ENCODE data around the gene TLK1.

The TLK1 gene

DNA sequence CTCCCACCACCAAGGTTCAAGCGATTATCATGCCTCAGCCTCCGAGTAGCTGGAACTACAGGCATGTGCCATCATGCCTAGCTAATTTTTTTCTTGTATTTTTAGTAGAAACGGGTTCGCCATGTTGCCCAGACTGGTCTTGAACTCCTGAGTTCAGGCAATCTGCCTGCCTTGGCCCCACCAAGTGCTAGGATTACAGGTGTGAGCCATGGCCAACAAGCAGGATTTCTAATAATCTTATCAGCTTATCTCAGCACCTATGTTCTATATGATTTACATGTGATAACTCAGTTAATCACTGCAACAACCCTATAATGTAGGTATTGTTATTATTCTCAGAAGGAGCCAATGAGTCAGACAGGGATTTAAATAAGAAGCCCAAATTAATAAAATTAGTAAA is 151.3 kb downstream of the TLK1 start:
- Histone ChIP-seq H3K4me1 (no peaks in the 10 kb centered on the region), H3K36me3 (0 out of 2 replicates have a peak, but pooled peaks cover 2% of the 10 kb centered on the region), H3K9me3 (no peaks in the 10 kb centered on the region), H3K27me3 (no peaks in the 10 kb centered on the region), H3K4me3 (ENCODE audit: low read depth, low read length) (no peak overlapping the region)
- TF ChIP-seq CTCF (IDR thresholded peaks at IDR 0.05; ENCODE audit: low read depth, low read length), result no peak
- no peak for DNase-seq

DNA sequence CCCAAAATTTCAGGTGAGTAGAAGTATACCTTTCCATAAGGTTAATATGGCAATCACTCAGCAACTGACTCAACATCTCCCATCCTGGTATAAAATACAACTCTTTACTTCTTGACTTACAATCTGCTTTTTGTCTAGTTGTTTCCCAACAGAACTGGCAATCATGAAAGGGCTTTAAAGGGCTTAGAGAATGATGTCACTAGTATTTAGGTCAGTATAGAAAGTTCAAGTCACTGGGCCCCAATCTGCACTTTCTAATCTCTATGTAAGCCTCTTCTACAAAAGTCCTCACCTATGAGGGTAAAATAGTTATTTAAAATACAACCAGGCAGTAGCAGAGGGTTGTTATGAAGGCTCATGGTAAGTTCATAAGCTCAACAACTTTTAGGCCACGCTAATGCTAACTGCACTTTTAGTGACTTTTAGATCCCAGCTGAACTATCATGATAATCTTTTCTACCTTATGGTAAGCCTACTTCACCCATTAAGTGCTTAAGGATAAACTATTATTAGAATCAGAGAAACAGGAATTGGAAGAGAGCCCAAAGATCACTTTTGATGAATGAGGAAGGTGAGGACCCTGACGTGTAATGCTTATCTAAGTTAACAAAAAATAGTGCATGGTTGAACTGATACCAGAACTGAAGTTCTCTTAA is 152.0 kb downstream of the TLK1 start:
- no peak for TF ChIP-seq CTCF (IDR thresholded peaks at IDR 0.05; ENCODE audit: low read depth, low read length)
- no peaks in the 10 kb centered on the region for H3K9me3 ChIP-seq
- no peak for DNase-seq
- 0 out of 2 replicates have a peak, but pooled peaks cover 2% of the 10 kb centered on the region for H3K36me3 ChIP-seq
- no peak overlapping the region for H3K4me3 ChIP-seq (ENCODE audit: low read depth, low read length)
- no peaks in the 10 kb centered on the region for H3K27me3 ChIP-seq
- no peaks in the 10 kb centered on the region for H3K4me1 ChIP-seq

- Histone ChIP-seq H3K4me1 (no peaks in the 10 kb centered on the region), H3K9me3 (no peaks in the 10 kb centered on the region), H3K27me3 (no peaks in the 10 kb centered on the region), H3K36me3 (peaks cover 2% of the 10 kb centered on the region; the same call in 1 of the 2 replicates), H3K4me3 (ENCODE audit: low read depth, low read length) (no peak overlapping the region)
- no peak for TF ChIP-seq CTCF (IDR thresholded peaks at IDR 0.05; ENCODE audit: low read depth, low read length)
- DNase-seq, result no peak
Measured at GRCh38 chr2:171004833-171005232, 155.9 kb downstream of the TLK1 start.

DNA sequence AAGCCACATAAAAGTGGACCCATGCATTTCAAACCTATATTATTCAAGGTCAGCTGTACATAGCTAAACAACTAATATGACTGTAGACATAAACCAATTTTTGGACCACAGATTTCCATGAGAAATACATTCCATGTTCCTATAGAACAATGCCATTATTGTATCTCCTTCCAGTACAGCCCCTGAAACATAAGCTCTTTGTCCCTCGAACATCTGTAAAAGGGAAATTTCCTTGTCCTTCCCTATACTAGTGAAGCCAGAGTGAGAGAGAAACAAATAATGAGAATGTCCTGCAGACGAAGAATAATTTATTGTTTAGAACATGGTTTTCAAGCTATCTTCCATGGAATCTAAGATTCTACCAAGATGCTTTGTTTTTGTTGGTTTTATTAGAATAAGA is 156.3 kb downstream of the TLK1 start:
- Histone ChIP-seq H3K36me3 (peaks cover 2% of the 10 kb centered on the region; the same call in 1 of the 2 replicates), H3K4me1 (no peaks in the 10 kb centered on the region), H3K27me3 (no peaks in the 10 kb centered on the region), H3K4me3 (ENCODE audit: low read depth, low read length) (no peak overlapping the region), H3K9me3 (no peaks in the 10 kb centered on the region)
- TF ChIP-seq CTCF (IDR thresholded peaks at IDR 0.05; ENCODE audit: low read depth, low read length), result no peak
- DNase-seq, result no peak

DNA sequence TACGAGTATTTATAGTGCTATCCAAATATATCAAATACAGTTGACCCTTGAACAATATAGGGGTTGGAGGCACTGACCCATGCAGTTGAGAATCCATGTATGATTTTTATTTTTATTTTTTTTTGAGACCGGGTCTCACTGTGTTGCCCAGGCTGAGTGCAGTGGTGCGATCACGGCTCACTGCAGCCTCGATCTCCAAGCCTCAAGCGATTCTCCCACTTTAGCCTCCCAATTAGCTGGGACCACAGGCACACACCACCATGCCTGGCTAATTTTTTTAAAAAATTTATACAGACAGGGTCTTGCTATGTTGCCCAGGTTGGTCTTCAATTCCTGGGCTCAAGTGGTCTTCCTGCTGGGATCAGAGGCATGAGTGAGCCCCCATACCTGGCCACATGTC is 161.0 kb downstream of the TLK1 start:
- Histone ChIP-seq H3K4me3 (ENCODE audit: low read depth, low read length) (no peak overlapping the region), H3K36me3 (no peaks in the 10 kb centered on the region; the same call in none of the 2 replicates)
- TF ChIP-seq CTCF (IDR thresholded peaks at IDR 0.05; ENCODE audit: low read depth, low read length), result no peak

GRCh38 chr2:170997893-170998597 is 162.6 kb downstream of the TLK1 start:
- DNase-seq, result no peak
- no peak for TF ChIP-seq CTCF (IDR thresholded peaks at IDR 0.05; ENCODE audit: low read depth, low read length)
- no peak overlapping the region for H3K4me3 ChIP-seq (ENCODE audit: low read depth, low read length)
- no peaks in the 10 kb centered on the region; the same call in none of the 2 replicates for H3K36me3 ChIP-seq
- no peaks in the 10 kb centered on the region for H3K4me1 ChIP-seq
- no peaks in the 10 kb centered on the region for H3K9me3 ChIP-seq
- H3K27me3 ChIP-seq, result no peaks in the 10 kb centered on the region

More for the DNA sequence above, 161.0 kb downstream of the TLK1 start:
- Histone ChIP-seq H3K4me1 (no peaks in the 10 kb centered on the region), H3K9me3 (no peaks in the 10 kb centered on the region), H3K27me3 (no peaks in the 10 kb centered on the region)
- no peak for DNase-seq

Data from BE2C (cell line).